ENCODE data around the gene CYP2W1. TPM values are rescaled to one million over a fixed set of nuclear protein-coding genes. Genes with fewer than 3 reads are reported as not detected.

CYP2W1 gene
- total and polyA plus RNA-seq, 8 donors: 0.12 to 0.76 (median 0.35) TPM; not detected in 1

DNA sequence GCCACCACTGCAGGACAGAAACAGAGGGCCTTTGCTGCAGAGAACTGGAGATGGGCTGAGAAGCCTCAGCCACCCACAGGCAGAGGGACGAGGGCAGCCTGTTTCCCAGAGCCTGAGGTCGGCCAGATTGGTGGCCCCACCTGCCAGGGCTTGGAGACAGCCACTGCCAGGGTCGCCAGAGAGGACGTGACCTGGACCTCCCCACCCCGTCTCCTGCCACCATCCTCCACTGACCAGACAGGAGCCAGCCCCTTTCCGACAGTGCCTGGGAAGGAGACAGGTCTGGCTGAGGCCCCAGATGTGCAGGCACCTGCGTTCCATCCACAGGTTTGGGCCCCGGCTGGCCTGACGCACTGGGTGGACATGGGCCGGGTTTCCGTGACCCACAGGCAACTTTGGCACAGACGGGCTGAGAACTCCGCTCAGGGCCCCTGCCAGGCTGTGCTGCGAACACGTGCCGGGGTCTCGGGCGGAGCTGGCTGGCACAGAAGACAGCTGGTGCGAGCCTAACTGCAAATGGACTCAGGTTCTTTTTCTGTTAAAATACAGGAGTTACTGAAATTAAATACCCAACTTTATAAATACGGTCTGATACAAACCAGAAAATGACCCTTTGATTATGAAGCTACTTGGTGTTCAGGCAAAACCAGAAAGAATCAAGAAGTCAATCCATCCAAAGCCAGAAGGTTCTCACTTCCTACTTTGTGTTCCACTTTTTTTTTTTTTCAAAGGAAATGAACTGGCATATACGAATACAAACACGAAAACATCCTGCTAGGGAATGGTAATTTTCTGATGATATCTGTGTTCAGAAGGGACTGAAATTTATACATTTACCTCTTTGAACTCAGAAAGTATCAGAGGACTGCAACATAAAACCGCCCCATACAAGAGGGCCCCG, 14.5 kb upstream of the CYP2W1 start:
- H3K9me3 ChIP-seq: no peaks in the 10 kb centered on the region
- intact Hi-C loops (cut with DNase I): no loop called here
- ATAC-seq (no peak), FAIRE-seq (no peak), DNase-seq (peak in 1 of 6 donors; percentile 76)
- peaks cover 8 to 13% (median 13%) of the 10 kb centered on the region in 3 donors for H3K4me1 ChIP-seq
- no peaks in the 10 kb centered on the region for H3K27me3 ChIP-seq
- H3K27ac ChIP-seq: no peak overlapping the region
- TF ChIP-seq, protein P1, sequence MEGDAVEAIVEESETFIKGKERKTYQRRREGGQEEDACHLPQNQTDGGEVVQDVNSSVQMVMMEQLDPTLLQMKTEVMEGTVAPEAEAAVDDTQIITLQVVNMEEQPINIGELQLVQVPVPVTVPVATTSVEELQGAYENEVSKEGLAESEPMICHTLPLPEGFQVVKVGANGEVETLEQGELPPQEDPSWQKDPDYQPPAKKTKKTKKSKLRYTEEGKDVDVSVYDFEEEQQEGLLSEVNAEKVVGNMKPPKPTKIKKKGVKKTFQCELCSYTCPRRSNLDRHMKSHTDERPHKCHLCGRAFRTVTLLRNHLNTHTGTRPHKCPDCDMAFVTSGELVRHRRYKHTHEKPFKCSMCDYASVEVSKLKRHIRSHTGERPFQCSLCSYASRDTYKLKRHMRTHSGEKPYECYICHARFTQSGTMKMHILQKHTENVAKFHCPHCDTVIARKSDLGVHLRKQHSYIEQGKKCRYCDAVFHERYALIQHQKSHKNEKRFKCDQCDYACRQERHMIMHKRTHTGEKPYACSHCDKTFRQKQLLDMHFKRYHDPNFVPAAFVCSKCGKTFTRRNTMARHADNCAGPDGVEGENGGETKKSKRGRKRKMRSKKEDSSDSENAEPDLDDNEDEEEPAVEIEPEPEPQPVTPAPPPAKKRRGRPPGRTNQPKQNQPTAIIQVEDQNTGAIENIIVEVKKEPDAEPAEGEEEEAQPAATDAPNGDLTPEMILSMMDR (IDR thresholded peaks at IDR 0.05): no peak
- H3K36me3 ChIP-seq: peaks cover 0 to 41% (median 28%) of the 10 kb centered on the region in 3 donors
- no peak overlapping the region for H3K4me3 ChIP-seq
- WGBS, 2 donors: 91 to 92% methylated on average over 24 of the region's 24 CpGs

DNA sequence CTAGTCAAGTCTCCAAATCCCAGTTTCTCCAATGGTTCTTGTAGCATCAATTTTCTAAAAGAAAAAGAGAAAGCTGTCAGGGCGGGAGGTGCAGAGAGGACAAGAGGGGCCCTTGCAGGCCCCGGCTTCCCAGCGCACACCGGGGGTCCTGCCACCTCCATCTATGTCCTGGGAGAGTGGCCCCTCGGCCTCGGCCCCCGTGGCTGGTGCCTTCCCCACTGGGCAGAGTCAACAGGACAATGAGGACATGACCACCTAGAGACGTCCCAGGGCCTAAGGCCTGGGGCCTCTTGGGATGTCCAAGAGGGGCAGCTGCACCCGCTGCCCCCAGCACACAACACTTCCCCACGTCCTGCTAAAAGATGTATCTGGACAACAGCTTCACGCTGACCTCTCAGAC, 13.6 kb upstream of the CYP2W1 start:
- H3K27me3 ChIP-seq: no peaks in the 10 kb centered on the region
- ATAC-seq (no peak), DNase-seq (no peak), FAIRE-seq (no peak)
- peaks cover 13 to 23% (median 22%) of the 10 kb centered on the region in 3 donors for H3K4me1 ChIP-seq
- H3K27ac ChIP-seq: no peak overlapping the region
- intact Hi-C loops (cut with DNase I): no loop called here
- H3K4me3 ChIP-seq: no peak overlapping the region
- TF ChIP-seq, protein P1 (IDR thresholded peaks at IDR 0.05): no peak
- WGBS, 2 donors: 88 to 95% methylated on average over 11 of the region's 11 CpGs
- no peaks in the 10 kb centered on the region for H3K9me3 ChIP-seq
- peaks cover 0 to 41% (median 28%) of the 10 kb centered on the region in 3 donors for H3K36me3 ChIP-seq

DNA sequence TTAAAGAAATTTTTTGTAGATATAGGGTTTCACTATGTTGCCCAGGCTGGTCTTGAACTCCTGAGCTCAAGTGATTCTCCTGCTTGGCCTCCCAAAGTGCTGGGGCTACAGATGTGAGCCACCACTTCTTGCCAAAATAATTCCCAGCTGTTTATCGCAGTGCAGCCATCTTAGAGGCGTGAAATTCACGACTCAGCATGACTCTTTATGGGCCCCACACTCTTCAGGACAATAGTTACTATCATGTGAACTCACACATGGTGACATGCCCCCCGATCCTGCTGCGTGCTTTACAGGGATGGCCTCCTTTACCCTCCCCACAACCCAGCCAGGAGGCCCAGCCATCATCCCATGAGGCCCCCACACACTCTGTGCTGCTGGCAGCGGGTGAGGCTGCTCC, 12.2 kb upstream of the CYP2W1 start:
- 88 to 91% methylated on average over 6 of the region's 6 CpGs for WGBS, 2 donors
- Histone ChIP-seq H3K9me3 (no peaks in the 10 kb centered on the region), H3K4me1 (peaks cover 14 to 24% (median 23%) of the 10 kb centered on the region in 3 donors), H3K27ac (no peak overlapping the region), H3K27me3 (no peaks in the 10 kb centered on the region), H3K4me3 (no peak overlapping the region), H3K36me3 (peaks cover 0 to 41% (median 28%) of the 10 kb centered on the region in 3 donors)
- no peak for FAIRE-seq
- peak in 1 of 6 donors; percentile 44 for DNase-seq
- intact Hi-C loops (cut with DNase I): no loop called here
- TF ChIP-seq, protein P1 (IDR thresholded peaks at IDR 0.05): no peak
- ATAC-seq: no peak

DNA sequence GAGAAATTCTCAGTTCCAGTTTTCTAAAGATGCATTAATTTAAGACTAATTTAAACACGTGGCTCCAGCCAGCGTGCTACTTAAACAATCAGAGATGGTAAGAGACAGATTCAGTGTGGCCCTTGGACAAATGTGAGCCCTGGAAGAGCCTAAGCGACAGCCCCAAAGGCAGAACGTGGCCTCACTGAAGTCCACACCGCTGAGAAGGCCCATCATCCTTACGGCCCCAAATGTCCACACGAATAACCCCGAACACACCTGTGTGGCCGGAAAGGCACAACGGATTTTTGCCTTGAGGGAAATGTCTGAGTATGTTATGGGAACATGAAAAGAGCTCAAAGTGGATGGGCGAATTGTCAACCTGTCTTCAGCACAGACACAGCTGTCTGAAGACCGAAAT, 10.9 kb upstream of the CYP2W1 start:
- no peak overlapping the region for H3K27ac ChIP-seq
- ATAC-seq: no peak
- H3K27me3 ChIP-seq: no peaks in the 10 kb centered on the region
- peaks cover 27 to 36% (median 36%) of the 10 kb centered on the region in 3 donors for H3K4me1 ChIP-seq
- TF ChIP-seq, protein P1 (IDR thresholded peaks at IDR 0.05): no peak
- FAIRE-seq: no peak
- H3K9me3 ChIP-seq: no peaks in the 10 kb centered on the region
- intact Hi-C loops (cut with DNase I): no loop called here
- peaks cover 0 to 34% (median 24%) of the 10 kb centered on the region in 3 donors for H3K36me3 ChIP-seq
- DNase-seq: no peak
- no peak overlapping the region for H3K4me3 ChIP-seq
- 87 to 88% methylated on average over 12 of the region's 12 CpGs for WGBS, 2 donors

Measured in pancreas (tissue), 10 donors.